Esophagus muscularis mucosa (tissue), 3 donors: ENCODE measurements around the gene RDX.

Experiments used
- POLR2A ChIP-seq: fragments of 450-650 bp; IDR thresholded peaks from one replicate; pipeline ENCODE4 v1.6.1; 2017; ENCODE audit warnings: antibody characterized with exemption, moderate library complexity, mild to moderate bottlenecking, low read depth
- TF ChIP-seq, protein P1 (sequence below), 3 experiments: fragments of 200-600 bp in 2 of 3; fragments of 450-650 bp in 1 of 3; sonication (generic) in 2 of 3; IDR thresholded peaks; one replicate each; pipeline ENCODE4 v1.5.1; 2017 to 2019; ENCODE audit warnings: antibody characterized with exemption in 3 of 3, mild to moderate bottlenecking in 2 of 3, moderate library complexity in 1 of 3

DNA sequence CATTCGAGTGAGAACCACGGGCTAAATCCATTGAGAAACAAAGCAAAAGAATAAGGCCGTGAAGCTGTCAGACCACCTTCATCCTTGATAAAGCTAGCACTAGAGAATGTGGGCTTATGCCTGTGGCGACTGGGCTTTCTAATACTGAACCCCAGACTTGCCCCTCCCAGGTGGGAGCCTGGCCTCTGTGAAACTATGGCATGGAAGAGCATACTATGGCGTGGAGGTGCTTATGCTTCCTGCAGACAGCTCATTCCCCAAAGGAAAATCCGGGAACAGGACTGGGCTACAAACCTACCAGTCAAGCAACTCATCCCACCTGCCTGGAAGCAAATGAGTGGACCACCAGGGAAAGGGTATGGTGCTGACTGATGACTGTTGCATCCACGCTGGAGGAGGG is 110.8 kb downstream of the RDX start:
- TF ChIP-seq, protein P1, sequence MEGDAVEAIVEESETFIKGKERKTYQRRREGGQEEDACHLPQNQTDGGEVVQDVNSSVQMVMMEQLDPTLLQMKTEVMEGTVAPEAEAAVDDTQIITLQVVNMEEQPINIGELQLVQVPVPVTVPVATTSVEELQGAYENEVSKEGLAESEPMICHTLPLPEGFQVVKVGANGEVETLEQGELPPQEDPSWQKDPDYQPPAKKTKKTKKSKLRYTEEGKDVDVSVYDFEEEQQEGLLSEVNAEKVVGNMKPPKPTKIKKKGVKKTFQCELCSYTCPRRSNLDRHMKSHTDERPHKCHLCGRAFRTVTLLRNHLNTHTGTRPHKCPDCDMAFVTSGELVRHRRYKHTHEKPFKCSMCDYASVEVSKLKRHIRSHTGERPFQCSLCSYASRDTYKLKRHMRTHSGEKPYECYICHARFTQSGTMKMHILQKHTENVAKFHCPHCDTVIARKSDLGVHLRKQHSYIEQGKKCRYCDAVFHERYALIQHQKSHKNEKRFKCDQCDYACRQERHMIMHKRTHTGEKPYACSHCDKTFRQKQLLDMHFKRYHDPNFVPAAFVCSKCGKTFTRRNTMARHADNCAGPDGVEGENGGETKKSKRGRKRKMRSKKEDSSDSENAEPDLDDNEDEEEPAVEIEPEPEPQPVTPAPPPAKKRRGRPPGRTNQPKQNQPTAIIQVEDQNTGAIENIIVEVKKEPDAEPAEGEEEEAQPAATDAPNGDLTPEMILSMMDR (IDR thresholded peaks at IDR 0.05): no peak
- TF ChIP-seq POLR2A: no peak
